Stimulated activated CD4-positive, alpha-beta T cell treated with anti-CD3 and anti-CD28 coated beads, Interleukin-15, amount 100 ng/mL, for 24 hours (primary cell): ENCODE measurements around the gene PRPF6.
"Not testable (repeated sequence)": the region's sequence is repeated elsewhere in the genome, so short reads cannot be mapped to it uniquely, and the experiment has no call there.

Source experiments
- DNase-seq: peaks from one replicate; pipeline ENCODE4 v3.0.0-alpha.2; 2020

PRPF6 gene

GRCh38 chr20:63974402-63975200 lies 6.3 kb upstream of the PRPF6 start:
- DNase-seq, result no peak

GRCh38 chr20:63976511-63976910 lies 4.4 kb upstream of the PRPF6 start:
- not testable (repeated sequence) for DNase-seq

DNA sequence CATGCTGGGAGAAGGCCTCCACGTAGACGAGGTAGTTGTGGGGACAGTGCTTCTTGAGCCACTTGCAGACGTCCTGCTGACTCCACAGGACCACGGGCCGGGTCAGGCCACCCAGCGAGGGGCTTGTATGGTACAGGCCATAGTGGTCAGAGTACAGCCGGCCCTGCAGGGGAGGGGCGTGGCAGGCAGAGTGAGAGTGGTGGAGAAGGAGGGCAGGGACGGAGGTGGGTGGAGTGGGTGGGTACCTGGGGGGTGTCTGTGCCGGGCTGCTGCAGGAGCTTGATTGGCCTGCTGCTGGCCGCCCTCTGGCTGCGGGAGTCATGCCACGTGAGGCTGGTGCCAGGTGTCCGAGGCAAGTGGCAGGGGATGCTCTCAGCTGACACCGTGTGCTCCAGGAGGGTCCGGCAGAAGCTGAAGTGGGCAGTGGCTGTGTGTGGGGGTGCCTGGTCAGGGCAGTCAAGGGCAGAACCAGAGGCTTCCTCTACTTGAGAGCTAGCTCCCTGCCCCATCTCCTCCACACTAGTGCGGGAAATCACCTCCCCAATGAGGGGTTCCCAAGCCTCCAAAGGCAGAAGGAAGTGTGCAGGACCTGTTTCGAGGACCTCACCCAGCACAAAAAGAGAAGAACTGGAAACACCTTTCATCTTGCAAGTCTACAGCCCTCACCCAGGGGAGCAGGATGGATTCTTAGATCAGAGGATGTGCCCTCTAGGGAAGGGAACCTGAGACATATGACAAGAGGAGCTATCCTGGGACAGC lies 3.8 kb upstream of the PRPF6 start:
- no peak for DNase-seq

DNA sequence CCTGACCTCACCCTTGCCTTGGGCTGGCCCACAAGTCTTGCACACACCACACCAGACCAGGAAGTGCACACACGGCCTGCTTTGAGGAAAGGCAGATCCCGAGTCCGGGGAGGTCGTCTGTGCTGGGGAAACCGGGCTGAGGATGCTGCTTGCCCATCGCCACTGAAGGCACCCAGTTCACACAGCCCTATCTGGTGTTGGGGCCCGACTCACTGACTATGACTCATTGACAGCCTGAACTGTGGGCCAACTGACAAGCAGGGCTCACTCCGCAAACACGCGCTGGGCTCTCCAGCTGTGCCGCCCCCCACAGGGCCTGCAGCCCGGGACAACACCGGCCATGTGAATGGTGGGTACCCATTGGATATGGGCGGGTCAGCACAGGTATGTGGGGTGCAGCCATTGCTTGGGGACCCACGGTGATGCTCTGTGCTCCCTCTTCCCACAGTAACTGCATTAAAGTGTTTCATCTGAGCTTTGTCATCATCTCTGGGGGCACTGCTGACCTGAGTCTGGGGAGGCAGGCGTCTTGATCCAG lies 3.1 kb upstream of the PRPF6 start:
- DNase-seq, result peak; percentile 77

DNA sequence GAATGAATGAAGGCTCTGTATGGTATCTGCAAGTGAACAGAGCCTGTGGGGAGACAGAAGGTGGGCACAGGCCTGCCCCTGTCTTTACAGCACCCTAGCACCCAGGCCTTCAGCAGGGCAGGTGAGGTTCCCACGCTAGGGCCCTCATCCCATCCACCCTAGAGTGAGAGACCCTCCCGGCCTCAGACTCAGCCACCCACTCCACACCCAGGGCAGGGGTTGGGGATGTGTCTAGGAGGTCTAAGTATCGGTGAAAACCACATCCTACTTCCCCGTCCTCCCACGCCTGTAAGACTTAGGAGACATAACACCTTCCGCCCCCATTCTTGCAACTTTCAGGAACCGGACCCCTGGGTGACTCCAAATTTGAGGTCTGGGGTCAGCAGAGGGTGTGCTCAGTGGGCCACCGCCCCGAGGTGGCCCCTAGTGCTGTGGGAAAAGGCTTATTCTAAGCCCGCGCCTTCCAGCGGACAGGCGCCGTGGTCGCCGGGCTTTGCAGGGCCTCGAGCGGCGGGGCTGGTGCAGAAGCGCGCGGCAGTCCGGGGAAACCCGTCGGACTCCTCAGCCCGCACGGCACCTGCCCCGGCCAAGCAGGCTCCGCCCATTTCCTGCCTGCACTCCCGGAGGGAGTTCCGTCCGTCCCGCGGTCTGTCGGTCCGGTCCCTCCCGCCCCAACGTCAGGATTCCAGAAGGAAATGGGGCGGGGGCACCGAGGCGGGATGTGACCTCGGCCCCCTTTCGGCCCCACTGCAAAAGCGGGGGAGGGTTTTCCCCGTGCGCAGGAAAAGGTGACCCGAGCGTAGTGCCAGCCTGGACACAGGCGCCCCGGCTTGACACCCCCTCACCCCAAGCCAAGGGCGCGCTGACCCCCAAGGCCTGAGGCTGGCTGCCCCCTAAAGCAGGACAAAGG lies 2.4 kb upstream of the PRPF6 start:
- DNase-seq, result peak; percentile 86

DNA sequence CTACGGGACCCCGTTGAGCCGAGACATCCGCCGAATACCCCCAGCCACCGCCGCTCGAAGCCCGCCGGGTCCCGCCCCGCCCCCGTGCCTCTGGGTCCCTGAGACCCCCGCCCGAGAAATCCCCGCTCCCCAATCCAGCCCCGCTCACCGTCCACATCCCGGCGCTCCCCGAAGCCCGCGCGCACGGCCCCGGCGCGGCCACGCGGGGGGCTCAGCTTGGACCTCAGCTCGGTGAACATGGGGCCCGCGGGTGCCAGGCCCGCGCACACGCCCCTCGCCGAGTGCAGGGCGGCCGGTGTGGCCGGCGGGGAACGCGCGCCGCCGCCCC lies 1.7 kb upstream of the PRPF6 start:
- peak; percentile 41 for DNase-seq

DNA sequence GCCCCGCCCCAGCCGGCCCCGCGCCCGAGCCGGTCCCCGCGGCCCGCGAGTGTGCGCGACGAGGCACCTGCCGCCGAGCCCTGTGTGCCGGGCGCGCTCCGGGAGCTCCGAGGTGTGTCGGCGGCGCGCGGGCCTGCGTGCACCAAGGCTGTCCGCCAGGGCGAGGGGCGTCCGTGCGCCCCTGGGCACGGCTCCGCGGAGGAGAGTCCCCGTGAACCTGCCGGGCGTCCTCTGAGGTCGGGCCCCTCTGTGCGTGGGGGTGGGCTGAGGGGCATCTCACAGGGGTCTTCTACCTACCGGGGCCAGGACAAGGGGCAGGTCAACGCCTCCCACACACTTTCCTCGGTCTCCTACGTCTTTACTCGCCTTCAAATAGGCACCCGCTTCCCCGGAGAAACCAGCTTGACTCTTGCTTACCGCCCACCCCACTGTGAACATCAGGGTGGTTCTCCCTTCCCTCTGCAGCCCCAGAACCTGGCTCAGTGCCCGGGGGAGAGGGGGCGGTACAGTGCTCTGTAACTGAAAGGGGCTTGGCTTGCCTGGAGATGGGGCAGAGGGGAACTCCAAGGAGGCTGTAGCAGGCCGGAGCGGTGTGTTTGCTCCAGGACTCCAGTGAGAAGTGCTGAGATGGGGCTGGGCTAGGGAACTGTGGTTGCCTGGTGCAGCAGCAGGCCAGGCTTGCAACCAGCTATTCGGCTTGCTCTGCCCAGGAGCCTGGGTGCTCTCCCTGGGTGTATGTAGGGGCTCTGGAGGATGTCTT lies 1.2 kb upstream of the PRPF6 start, which contains the start of gene SAMD10:
Gene SAMD10 (minus strand): TSS at position 86 of the 760 bp plus-strand sequence. CDS start 175 bp downstream, outside the sequence.
- peak; percentile 93 for DNase-seq

- peak; percentile 48 for DNase-seq
Measured at GRCh38 chr20:63980317-63980805, 571 bp upstream of the PRPF6 start.

- DNase-seq, result no peak
Measured at GRCh38 chr20:63982937-63983336, 2.0 kb downstream of the PRPF6 start.

DNA sequence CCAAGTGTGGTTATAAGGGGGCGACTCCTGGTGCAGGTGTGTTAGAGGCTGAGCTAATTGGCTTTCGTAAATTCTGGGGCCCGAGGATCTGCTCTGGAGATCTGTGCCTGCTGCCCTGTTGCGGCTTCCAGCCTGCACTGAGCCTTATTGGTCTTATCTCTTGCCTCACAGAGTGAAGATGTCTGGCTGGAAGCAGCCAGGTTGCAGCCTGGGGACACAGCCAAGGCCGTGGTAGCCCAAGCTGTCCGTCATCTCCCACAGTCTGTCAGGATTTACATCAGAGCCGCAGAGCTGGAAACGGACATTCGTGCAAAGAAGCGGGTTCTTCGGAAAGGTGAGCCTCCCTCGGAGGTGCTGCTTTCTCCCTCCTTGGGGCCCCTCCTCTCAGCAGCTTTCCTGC lies 20.0 kb downstream of the PRPF6 start:
- no peak for DNase-seq

DNA sequence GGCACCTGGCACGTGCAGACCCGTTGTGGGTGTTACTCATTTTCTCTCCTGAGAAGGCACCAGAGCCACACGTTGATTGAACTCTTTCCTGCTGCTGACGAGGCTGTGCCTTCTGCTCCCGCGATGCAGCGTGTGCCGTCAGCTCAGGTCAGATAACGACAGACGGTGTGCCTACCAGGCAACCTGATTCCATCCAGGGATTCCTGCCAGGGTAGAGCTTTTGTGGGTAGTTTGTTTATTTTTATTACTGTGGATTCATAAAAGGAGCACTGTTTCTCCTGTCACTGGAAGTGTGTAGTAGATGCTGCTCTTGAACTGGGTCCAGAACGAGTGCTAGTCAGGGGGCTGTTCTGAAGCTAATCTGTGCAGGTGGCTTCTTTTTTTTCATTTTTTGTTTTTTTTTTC lies 20.7 kb downstream of the PRPF6 start:
- DNase-seq, result no peak

GRCh38 chr20:64003960-64004725 lies 23.2 kb downstream of the PRPF6 start:
- DNase-seq, result no peak

- no peak for DNase-seq
Measured at GRCh38 chr20:64005394-64005793, 24.5 kb downstream of the PRPF6 start.

GRCh38 chr20:64006490-64006889 lies 25.6 kb downstream of the PRPF6 start:
- DNase-seq, result no peak

- DNase-seq, result no peak
Measured at GRCh38 chr20:64006902-64007301, 26.0 kb downstream of the PRPF6 start.

DNA sequence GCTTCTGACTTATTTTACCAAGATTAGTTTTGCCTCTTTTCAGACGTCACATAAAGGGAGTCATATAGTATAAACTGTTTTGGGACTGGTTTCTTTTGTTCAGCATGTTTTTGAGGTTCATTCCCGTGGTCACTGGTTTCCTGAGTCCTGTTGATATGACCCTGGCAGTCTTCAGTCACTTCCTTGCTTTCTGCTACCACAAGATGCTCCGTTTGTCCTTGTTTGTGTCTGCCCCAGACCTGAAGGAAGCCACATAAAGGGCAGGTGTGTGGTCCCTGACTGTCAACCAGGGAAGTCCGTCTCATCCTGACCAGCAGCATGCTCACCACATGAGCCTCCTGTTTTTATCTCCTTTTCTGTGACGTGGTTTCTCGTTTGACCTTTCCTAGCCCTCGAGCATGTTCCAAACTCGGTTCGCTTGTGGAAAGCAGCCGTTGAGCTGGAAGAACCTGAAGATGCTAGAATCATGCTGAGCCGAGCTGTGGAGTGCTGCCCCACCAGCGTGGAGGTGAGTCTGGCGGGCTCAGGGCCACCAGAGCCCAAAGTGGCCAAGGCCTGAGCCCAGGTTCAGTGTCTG lies 29.0 kb downstream of the PRPF6 start:
- DNase-seq, result no peak

DNA sequence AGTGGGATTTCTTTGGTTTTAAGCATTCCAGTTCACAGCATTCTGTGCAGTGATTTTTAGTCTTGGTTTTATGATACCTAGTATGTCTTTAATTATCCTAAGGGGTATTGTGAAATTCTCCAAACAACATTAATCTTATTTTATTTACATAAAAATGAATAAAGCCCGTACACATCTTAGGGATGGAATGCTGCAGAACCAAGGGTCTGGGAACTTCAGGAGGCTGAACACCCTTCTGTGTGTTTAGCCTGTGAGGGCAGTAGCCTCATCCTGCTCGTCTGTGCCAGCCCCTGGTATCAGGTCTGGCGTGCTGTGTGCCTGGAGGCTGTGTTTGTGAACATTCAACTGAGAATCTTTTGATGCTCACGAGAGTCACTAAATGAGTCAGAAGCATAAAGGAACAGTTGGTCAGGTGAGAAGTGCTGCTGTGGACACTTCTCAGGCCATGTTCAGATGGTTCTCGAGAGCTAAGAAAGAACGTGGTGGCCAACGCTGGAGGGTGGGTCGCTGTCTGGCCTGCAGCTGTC lies 29.8 kb downstream of the PRPF6 start:
- DNase-seq, result no peak

GRCh38 chr20:64011366-64011779 lies 30.4 kb downstream of the PRPF6 start:
- no peak for DNase-seq

DNA sequence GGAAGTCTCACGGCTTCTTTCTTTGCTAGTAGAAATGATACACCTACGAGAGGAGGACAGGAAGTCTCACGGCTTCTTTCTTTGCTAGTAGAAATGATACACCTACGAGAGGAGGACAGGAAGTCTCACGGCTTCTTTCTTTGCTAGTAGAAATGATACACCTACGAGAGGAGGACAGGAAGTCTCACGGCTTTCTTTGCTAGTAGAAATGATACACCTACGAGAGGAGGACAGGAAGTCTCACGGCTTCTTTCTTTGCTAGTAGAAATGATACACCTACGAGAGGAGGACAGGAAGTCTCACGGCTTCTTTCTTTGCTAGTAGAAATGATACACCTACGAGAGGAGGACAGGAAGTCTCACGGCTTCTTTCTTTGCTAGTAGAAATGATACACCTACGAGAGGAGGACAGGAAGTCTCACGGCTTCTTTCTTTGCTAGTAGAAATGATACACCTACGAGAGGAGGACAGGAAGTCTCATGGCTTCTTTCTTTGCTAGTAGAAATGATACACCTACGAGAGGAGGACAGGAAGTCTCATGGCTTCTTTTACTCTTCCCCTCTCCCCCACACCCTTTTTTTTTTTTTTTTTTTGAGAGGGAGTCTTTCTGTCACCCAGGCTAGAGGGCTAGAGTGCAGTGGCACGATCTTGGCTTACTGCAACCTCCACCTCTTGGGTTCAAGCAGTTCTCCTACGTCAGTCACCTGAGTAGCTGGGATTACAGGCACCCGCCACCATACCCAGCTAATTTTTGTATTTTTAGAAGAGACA lies 31.6 kb downstream of the PRPF6 start:
- DNase-seq, result not testable (repeated sequence)

GRCh38 chr20:64015635-64016034 lies 34.7 kb downstream of the PRPF6 start:
- DNase-seq, result no peak
